Stimulated activated CD4-positive, alpha-beta T cell treated with anti-CD3 and anti-CD28 coated beads, Interleukin-15, amount 100 ng/mL, for 48 hours (primary cell): ENCODE measurements around the gene BBS2.
"Not testable (repeated sequence)": the region's sequence is repeated elsewhere in the genome, so short reads cannot be mapped to it uniquely, and the experiment has no call there.

Experiments used
- DNase-seq, 2 donors: peaks; one replicate each; pipeline ENCODE4 v3.0.0-alpha.2; 2020; ENCODE audit warnings: low read depth in 2 of 2

Gene BBS2

DNA sequence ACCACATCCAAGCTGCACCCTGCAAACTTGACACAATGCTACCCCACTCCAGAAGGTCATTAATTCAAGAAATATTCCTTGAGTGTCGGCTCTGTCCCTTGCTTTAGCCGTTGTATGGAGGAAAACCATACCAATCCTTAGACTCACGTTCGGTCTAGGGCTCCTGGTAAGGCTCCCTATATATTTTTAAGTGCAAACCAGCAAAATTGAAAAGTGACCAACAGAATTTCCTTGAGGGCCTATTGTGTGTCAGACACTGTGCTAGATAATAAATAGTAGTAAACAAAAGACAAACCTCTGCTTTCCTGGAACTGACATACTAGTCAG, 390 bp upstream of the BBS2 start:
- no peak for DNase-seq

DNA sequence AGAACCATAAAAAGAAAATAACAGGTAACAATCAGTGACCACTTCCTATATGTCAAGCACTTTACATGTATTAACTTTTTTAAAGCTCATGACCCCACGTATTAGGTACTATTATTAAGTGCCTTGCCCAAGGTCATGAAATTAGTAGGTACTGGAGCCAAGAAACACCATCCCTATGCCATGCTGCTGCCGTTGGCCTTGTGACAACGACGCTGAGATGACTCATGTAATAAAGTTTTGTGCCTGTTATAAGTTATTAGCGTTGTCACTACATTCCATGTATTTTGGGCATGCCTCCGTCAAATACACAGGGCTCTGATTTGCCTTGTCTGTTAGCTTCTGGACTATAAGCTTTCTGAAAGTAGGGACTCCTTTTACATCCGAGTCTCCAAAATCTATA, 1.4 kb downstream of the BBS2 start:
- no peak for DNase-seq

DNA sequence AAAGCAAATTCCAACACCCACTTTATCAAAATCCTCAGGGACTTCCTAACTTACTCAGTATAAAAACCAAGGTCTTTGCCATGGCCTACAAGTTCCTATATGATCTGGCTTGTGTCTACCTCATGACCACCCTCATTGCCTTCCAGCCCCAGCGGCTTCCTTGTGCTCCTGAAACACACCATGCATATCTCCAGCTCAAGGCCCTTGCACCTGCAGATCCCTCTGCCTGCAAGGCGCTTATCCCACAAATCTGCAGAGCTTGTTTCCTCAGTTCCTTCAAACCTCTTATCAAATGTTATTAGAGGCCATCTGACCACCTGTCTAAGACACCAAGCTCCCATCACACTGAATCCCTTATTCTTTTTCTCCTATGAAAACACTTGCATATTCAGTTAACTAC, 2.6 kb downstream of the BBS2 start:
- no peak for DNase-seq

DNA sequence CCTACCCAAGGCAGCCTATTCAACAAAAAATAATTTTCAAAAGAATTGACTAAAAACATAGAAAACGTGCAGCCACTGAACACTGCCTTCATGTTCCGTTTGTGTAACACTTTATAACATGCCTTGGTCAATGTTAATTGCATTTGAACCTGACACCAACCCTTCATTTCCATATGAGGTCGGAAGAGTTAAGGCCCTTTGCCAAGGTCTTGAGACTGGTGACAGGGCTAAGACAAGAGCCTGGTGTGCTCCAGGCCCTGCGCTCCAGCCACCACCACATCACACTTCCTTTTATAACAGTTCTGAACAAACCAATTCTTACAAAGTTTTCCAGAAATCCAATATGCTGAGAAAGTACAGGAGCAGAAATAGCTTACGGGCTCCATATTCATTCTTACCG, 4.2 kb downstream of the BBS2 start:
- DNase-seq = no peak

DNA sequence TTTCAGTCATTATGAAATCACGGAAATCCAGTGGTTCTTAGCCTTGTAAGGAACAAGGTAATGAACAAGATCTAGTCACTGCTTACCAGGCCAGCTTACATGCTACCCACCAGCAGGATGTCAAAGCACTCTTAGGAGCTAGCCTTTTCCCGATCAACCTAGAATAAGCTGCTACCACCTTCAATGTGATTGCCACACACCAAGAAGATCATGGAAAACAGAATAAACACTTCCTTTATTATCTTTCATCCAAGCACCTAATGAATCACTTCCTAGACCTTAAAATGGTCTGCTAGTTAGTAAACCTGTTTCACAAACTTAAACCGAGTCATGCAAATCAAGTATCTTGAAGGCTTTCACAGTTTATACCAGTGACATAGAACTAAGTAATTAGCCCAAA, 5.0 kb downstream of the BBS2 start:
- no peak for DNase-seq

DNA sequence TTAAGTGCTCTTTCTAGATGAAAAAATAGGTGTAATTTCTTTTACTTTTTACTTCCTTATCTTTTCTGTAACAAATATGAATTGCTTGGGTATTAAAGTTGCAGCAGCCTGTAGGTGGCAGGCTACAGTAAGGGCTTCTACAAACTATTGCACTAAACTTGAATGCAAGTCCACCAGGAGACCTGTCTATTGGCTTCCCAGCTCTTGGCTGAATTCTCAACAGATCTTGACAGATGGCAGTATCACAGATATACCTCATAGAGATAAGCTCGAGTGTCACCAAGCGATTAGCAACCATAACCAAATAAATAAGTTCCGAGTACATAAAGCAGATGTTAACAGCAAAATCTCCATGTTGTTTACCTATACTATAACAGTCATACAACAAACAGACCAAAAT, 5.9 kb downstream of the BBS2 start:
- DNase-seq = peak in 1 of 2 donors; percentile 21

DNA sequence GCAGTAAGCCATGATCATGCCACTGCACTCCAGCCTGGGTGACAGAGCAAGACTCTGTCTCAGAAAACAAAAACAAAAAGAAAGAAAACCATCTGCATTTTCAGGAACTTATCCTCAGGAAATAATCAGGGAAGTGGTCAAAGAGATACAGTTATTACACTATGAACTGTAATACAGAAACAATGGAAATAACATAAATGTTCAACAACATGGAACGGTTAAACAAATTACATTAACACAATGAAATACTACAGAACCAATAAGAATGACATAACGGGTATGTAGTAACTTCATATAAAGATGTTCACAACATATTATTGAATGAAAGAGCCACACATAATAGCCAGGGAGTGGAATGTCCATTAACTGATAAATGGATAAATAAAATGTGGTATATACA, 6.7 kb downstream of the BBS2 start:
- DNase-seq = no peak

DNA sequence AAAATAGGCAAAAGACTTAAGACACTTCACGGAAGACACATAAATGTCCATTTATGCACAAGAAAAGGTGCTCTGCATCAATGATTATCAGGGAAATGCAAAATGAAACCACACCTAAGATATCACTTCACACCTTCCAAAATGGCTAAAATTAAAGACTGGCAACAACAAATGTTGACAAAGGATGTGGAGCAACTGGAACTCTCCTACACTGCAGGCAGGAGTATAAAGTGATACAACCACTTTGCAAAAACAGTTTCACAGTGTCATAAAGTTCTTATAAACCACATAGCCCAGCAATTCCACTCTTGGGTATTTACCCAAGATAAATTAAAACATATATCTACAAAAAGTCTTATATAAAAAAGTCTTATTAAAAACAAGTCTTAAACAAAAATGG, 7.8 kb downstream of the BBS2 start:
- DNase-seq = no peak

DNA sequence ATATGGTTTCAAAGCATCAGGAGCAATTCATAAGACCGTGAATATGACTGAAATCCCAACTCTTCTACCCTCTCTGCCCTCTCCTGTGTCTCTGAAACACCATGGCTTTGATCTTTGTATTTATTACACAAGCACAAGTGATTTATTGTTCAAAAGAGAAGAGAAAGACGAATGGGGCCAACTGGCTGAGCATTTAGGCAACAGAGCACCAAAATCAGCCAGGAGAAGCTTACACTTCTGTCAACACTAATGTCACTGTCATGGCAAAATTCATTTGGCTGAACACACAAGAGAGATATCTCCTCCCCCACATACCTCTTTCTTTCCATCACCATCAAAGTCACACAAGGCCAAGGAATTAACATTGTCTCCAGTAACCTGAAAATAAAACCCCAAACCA, 9.3 kb downstream of the BBS2 start:
- no peak for DNase-seq

DNA sequence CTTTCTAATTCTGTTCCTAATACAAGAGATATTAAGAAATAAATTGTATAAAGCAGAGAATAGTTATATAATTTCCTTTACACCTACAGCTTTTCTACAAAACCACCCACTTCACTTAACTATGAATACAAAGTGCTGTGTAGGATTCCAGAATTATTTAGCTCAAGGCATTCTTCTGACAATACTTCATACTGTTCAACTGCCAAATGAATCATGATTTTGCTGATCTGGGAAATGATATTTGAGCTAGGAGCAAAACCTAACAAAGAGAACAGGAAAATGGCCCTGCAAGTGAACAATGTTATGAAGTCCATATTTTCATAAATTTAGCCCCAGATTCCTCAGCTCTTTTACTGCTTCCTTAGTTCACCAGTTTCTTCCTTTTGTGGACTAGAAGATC, 12.9 kb downstream of the BBS2 start:
- no peak for DNase-seq

DNA sequence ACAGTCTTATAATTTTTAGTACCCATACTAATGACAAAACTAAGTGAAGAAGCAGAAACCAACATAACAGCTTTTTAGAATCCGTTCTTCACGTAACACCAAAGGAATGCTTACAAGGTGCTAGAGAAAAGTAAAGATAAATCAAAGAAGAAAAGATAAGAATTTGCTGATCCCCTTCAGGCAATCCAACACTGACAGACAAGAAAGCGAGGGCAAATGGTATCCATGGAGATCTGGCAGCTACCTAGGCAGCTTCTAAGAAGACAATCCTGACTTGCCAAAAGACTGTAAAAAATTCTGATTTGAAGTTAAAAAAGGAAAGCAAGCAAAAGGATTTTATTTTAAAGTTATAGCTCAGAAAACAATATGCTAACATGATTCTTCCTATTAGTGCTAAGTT, 14.6 kb downstream of the BBS2 start:
- DNase-seq = no peak

DNA sequence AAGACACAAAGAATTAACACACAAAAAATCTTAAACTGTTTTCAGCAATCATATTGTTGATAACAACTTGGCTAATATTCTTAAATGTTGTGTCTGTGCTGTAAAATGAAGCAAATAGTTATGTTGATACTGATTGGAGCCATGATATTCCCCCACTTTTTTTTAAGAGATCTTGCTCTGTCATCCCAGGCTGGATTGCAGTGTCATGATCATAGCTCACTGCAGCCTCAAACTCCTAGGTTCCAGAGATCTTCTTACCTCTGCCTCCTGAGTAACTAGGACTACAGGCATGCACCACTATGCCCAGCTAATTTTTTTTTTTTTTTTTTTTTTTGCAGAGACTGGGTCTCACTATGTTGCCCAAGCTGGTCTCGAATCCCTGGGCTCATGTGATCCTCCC, 26.0 kb downstream of the BBS2 start:
- DNase-seq = no peak

DNA sequence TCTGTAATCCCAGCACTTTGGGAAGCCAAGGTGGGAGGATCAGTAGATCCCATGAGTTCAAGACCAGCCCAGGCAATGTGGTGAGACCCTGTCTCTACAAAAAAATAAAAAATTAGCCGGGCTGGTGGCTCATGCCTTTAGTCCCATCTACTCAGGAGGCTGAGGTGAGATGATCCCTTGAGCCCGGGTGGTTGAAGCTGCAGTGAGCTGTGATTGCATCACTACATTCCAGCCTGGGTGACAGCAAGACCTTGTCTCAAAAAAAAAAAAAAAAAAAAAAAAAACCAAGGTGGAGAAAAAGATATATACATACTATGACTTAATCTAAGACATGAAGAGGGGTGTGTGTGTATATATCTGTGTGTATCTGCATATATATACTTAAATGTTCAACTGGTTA, 26.7 kb downstream of the BBS2 start:
- no peak for DNase-seq

DNA sequence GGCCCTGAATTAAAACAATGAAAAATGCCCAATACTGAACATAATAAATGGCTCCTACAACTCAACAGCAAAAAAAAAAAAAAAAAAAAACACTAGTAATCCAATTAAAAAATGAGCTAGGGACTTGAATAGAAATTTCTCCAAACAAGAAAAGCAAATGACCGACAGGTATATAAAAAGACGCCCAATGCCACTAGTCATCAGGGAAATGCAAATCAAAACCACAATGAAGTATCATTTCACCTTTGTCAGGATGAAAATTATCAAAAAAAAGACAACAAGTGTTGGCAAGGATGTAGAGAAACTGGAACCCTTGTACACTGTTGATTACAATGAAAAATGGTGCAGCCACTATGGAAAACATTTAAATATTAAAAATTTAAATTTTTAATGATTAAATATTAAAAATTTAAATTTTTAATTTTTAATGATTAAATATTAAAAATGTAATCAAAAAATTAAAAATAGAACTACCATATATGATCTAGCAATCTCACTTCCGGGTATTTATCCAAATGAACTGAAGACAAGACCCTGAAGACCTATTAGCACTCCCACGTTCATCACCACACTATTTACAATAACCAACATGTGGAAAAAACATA, 28.1 kb downstream of the BBS2 start:
- no peak for DNase-seq

DNA sequence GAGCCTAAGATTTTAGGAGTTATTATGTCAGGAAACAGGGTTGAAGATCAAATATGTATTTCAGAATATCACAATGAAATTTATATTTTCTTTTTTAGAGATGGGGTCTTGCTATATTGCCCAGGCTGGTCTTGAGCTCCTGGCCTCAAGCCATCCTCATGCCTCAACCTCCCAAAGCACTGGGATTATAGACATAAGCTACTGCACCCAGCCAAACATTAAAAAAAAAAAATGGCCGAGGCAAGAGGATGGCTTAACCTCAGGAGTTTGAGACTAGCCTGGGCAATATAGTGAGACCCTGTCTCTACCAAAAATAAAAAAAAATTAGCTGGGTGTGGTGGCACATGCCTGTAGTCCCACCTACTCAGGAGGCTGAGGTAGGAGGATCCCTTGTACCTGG, 31.0 kb downstream of the BBS2 start:
- not testable (repeated sequence) for DNase-seq

DNA sequence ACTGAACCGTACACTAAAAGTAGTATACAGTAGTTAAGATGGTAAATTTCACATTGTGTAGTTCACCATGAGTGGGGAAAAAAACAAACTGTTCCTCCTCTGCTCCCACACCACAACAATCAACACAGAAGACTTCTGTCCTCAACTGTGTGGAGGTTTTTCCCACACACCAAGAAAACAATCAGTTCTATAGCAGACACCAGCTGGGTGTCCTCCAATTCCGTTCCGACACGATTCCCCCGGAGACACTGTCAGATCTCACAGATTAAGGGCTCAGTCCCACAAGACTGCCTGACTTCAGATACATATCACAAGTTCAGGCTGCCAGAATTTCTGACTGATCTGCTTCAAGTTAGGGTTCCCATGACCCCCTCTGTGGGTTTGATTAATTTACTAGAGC, 31.8 kb downstream of the BBS2 start:
- DNase-seq = no peak

DNA sequence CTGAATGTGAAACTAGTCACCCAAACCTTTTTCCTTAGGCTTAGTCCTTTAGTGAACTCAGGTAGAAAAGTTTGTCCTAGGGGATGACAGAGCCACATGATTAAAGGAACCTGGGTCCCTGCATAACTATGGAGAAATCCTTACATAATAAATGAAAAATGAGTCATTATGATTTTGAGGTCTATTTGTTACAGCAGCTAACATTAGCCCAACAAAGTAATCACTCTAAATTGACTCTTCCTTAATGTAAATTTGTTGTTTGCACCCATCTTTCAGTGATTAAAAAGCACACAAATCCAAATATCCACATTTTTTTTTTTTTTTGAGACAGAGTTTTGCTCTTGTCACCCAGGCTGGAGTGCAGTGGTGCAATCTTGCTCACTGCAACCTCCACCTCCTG, 36.4 kb downstream of the BBS2 start:
- DNase-seq = no peak

DNA sequence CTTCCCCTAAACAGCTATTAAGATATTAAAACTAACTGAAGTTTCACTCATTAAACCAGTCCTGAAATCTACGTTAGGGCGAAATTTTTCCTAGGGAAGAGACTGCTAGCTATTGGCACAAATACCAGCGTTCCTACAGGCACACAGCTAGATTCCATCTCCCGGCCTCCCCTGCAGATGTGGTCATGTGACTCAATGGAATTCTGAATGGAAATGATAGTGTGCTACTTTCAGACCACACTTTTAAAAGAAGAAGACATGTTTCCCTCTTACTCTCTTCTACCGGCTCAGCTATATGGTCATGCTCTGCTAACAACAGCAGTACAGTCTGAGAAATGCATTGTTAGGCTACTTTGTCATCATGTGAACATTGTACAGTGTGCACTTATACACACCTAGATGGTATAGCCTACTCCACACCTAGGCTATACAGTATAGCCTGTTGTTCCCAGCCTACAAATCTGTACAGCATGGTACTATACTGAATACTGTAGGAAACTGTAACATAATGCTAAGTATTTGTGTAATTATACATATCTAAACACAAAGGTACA, 37.1 kb downstream of the BBS2 start:
- no peak for DNase-seq

DNA sequence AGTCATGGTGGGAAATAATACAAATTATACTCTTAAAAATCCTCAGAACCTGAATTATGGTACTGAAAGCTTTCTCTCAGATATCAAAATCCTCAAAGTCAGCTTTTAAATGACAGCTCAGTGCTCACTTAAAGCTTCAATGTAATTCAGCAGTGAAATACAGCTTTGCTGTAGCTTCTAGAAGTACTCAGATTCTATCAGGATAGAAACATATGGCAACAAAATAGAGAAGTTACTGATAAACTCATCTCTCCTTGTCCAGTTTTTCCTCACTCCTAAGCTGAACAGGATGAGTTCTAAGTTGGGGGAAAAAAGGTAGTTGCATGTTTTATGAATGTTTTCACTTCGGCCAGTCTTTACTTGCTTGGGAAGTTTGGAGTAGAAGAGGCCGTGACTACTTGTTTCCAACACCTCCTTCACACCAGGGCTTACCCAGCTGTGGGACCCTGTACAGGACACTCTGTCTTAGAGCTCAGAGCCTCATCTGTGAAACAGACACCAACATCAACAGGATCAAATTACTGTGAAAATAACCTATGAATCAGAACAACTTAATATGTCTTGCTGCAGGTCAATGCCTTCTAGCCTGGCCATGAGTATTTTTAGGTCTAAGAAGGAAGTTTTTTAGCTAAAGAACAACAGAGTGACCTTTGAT, 38.2 kb downstream of the BBS2 start:
- no peak for DNase-seq

DNA sequence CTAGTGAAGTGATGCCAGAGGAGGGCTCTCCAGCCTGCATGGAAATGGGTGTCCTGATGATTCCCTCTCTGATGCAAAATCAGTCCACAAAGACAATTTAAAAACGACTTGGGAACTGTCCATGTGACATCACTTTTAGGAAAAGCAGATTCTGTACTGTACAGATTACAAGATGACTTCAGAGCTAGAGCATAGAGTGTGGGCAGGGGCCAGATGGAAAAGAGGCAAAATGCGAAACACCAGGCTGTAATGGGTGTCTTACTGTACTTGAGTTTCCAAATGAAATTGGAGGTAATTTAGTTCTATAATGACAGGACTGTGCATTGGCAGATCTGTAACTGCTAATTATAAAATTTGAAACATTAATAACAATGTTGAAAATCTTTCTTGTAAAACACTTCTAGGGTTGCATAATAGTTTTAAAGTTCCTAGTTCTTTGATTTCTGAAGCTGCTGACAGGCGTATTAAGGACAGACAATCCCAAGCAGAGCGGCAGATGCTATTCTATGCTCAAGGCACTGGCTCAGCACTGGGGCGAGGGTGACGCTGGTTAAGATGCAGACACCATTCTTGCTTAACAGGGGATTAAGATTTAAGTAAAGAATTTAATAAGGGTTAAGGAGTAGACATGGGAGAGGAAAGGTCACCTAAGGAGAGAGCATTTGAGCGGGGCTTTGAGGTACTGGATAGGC, 38.9 kb downstream of the BBS2 start:
- DNase-seq = no peak

DNA sequence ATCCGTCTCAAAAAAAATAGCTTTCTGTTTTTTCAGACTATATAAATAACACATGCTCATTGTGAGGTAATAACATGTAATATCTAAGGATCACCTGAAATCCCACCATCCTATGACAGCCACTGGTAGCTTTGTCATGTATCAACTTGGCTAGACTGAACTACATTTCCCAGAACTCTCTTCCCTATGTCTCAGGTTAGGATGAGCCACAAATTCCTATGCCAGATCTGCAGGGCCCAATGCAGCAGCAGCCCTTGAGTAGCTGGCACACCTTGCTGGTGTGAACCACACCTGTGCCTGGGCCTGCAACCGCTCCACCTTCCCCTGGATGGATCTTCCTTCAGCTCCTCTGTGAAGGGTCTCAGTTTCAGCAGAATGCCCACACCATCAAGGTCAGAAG, 40.4 kb downstream of the BBS2 start:
- no peak for DNase-seq

DNA sequence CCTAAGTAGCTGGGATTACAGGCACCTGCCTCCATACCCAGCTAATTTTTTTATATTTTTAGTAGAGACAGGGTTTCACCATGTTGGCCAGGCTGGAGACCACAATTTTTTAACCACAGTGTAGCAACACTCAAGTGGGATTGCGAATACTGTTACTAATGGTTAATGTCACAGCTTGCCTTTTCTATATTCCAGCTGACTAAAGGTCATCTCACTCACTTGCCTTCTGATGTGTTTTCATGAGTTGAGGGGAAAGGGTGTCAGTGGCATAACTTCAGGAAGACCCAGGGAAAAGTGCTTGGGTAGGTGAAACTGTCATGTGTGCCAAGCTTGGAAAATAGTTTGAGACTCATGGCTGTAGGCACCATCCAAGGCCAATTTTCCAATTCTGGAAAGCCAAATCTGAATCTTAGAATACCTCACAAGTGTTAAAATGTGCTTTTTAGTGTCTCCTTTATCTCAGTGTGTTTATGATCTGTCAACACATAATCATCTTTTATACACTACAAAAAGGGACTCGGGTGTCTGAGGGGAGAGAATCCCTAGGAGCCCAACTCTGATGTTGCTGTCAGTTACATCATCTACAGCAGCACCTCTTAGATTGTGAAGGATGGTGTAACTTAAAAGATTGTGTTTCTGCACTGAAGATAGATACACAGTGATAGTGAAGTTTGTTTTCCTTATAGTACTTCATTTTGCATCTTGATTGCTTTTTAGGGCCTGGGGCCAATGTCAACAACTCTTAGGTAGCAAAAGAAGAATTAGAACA, 41.4 kb downstream of the BBS2 start:
- no peak for DNase-seq
